ENCODE measurements around the gene TCEAL5.
A peak's percentile ranks its signal among the peaks of the same experiment; 100 is the strongest.
"Not testable (repeated sequence)": the region's sequence is repeated elsewhere in the genome, so short reads cannot be mapped to it uniquely, and the experiment has no call there.

Gene TCEAL5, protein sequence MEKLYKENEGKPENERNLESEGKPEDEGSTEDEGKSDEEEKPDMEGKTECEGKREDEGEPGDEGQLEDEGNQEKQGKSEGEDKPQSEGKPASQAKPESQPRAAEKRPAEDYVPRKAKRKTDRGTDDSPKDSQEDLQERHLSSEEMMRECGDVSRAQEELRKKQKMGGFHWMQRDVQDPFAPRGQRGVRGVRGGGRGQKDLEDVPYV

DNA sequence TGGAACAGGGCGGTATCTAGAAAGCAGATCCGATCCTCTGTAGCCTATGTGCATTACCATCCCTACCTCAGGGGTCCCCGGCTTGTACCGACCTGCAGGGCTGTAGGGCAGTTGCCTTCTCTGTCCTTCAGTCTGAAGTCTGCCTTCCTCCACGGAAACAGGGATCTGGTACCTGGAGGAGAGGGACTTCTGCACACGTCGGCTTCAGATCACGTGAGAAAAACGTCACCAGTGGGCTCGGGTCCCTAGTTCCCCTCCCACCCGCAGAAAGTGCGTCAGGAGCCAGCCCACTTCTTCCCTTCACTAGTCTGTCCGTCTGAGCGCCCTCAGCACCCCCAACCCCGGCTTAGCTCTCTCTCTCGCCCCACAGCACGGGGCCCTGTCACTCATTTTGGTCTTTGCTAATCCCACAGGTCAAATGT lies at the start of gene TCEAL5:
Gene TCEAL5, minus strand, starts transcription at position 170 of the 422 bp plus-strand sequence. CDS start 2,187 bp downstream, outside the sequence.
- peak; percentile 22 for DNase-seq

DNA sequence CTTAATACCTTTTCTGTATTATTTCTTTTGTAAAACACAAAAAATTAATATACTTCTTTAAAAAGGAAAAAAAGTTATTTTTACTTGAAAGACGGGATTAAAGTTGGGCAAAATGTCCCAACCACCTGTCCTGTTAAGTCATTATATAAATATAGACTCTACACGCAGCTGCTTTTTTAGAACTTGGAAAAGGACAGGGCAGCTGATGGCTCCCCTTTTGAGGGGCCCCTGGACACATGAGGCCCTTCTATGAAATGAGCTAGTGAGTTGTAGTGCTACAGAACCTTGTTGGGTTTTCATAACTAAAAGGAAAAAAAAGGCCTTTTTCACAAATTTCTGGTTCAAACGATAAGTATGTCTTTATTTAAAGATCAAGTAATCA lies 34.8 kb upstream of the TCEAL5 start:
- no peak for DNase-seq

DNA sequence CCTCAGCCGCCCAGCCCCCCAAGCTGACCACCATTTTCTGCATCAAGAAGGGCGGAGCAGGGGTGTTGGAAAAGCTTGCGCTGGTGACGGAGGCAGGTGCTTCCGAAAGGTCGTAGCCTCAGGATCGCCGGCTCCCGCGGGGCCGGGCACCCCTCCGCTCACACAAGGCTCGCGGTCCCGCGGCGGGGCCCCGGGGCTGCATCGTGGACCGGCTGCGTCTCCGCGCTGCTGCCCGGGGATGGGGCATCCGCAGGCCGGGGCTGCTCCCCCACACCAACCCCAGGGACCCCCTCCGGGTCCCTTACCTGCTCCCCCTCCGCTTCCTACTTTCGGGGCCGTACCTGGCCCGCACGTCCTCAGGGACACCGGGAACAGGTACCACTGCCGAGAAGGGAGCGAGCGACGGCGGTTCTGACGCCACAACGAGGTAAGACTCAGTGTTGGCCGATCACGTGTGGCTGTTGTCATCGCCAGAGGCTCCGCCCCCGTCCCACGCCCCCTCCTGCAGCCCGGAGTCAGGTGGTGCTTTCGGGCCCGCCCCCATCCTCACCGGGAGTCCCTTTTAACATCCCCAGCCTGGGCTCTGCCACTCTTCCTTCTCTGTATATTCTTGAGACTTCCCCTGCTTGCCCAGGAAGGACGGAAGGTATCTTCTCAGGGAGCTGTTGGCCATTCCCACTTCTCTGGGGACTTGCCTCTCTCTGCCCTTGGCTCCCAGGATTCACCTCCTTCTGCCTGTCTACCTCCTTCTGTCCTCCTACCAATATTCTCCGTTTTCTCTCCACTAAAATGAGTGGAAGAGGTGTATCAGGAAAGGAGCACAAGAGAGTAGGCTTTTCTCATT lies 34.2 kb upstream of the TCEAL5 start, which contains the start of gene BEX2:
Gene BEX2, minus strand, starts transcription at position 436 of the 844 bp plus-strand sequence. CDS start 1,014 bp downstream, outside the sequence.
- peak; percentile 91 for DNase-seq

DNA sequence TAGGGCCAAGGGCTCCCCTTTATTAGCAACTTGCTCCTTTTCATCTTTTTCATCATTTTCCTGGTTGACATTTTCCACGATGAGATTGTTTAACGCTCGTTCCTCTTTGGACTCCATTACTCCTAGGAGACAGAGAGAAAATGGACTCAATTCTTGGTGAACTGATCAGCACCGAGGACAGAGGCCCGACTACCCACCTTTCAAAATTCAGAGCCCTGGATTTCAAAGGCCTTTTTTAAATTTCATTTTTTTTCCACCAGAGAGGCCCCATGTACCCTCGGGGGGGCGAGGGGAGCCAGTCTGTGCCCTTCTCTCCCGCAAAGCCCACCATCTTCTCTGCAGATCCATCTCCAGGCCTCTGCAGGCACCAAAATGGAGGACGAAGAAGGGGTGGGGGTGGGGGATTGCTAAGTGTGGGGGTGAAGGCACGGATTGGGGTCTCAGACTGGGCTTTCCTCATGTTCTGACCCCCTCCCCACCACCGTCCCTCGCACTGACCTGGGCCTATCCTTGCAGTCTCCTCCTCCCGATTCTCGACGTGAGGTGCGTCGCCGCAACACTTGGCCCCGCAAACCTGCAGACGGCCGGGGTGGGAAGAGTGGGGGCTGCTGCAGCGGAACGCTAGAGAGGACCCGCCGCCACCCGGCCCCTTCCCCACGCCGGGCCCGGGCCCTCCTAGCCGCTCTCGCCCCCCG lies 33.5 kb upstream of the TCEAL5 start:
- peak; percentile 14 for DNase-seq

DNA sequence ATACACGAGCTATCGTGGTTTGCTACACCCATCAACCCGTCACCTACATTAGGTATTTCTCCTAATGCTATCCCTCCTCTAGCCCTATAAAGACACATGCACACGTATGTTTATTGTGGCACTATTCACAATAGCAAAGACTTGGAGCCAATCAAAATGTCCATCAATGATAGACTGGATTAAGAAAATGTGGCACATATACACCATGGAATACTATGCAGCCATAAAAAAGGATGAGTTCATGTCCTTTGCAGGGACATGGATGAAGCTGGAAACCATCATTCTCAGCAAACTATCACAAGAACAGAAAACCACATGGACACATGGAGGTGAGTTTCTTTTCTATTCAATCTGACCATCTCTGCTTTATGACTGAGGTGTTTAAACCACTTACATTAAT lies 29.1 kb upstream of the TCEAL5 start:
- not testable (repeated sequence) for DNase-seq

DNA sequence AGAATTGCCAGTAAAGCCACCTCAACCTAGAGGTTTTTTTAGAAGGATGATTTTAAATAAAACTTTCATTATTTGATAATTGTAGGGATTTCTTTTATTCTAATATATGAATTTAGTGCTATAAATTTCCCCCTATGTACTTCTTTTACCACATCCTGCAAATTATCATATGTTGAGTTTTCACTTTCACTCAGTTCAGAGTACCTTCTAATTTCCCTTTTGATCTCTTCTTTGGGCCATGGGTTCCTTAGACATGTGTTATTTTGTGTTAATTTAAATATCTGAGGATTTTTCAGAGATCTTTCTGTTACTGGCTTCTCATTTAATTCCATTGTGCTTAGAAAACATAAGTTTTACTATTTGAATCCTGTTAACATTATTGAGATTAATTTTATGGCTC lies 28.2 kb upstream of the TCEAL5 start:
- no peak for DNase-seq

DNA sequence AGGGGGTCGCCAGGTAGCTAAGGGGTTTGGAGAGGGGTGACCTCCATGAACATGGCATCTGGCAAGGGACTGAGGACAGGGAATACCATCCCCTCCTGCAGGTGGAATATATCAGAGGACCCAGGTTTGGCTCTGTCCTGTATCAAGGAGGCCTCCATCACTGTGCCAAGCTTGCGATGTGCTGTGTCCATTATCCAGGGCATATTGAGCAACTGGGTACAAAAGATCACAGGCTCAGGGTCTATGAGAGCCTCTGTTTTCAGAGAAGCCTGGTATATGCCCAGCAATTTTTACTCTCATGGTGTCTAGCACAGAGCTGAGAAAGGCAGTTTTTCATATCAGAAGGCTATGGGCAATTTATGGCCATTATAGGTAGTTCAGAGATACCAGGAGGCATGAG lies 16.6 kb upstream of the TCEAL5 start:
- no peak for DNase-seq

DNA sequence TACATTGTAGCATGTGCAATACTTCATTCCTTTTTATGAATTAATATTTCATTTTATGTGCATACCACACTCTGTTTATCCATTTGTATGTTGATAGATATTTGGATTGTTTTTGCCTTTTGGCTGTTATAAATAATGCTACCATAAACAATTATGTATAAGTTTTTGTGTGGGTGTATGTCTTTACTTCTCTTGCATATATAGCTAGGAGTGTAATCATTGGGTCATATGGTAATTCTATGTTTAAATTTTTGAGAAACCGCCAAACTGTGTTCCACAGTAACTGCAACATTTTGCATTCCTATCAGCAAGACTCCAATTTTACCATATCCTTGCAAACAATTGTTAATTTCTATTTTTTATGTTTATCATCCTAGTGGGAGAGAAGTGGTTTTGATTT lies 3.1 kb upstream of the TCEAL5 start:
- DNase-seq: no peak

DNA sequence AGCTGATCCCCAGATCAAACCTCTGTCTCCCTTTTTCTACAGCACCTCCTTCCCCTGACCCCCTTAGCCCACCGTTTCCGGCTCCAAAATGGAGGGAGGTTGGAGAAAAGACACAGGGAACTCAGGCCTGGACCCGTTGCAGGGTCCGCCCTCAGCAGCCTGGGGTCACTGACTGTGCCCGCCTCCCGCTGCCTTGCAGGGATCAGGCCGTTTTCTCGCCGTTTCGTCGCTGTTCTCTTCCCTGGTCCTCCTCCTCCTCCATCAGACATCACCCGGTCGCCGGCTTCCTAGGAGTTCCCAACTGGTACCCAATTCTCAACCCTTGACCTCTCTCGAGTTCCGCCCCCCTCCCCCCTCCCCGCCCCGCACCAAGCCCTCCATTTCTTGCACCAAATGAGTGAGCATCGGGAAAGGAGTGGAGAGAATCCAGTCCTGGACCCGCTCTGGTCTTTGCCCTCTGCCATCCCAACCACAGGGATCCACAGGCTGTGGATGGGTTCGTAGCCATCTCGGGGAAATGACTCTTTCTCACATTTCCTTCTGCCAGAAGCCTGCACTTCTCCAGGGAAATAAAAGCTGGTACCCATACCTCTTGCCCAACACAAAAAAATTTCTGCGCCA lies 493 bp downstream of the TCEAL5 start:
- DNase-seq: no peak

DNA sequence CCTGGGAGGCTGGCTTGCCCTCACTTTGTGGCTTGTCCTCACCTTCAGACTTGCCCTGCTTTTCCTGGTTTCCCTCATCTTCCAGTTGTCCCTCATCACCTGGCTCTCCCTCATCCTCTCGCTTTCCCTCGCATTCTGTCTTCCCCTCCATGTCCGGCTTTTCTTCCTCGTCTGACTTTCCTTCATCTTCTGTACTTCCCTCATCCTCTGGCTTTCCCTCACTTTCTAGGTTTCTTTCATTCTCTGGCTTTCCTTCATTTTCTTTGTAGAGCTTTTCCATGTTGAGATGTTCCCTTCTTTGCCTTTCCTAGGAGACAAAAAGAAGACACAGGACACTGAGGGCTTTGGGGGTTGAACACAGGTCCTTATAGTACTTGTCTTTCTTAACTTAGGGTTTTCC lies 2.3 kb downstream of the TCEAL5 start:
- no peak for DNase-seq

DNA sequence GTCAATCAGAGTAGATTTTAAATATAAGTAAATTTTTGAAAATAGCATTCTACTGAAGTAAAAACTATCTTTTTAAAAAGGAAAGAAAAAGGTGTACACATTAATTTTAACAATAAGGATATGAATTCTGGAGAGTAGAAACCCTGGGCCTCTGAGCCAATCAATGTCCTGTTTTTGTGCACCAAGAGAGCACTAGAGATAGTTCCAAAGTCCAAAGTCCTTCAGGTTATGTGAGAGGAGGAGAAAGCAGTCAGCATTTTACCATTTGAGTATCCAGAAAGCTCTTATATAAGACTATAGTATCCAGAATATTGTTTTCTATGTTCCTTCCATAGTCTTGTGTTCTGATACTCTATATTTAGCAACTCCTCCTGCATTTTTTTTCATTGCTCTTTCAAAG lies 18.3 kb downstream of the TCEAL5 start:
- no peak for DNase-seq

DNA sequence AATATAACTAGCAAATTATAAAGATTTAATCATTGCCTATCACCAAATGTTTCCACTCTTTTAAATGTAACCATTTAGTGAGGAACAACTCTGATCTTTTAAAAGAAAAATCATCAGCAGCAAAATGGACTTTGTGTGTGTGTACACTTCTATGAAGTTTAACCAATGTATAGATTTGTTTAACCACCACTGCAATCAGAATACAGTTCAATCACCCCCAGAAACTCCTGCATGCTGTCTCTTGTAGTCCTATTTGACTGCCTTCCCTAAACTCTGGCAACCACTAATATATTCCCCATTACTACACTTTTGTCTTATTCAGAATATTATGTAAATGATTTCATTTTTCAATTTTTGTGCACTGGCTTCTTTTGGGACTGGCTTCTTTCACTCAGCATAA lies 19.9 kb downstream of the TCEAL5 start:
- DNase-seq: no peak

DNA sequence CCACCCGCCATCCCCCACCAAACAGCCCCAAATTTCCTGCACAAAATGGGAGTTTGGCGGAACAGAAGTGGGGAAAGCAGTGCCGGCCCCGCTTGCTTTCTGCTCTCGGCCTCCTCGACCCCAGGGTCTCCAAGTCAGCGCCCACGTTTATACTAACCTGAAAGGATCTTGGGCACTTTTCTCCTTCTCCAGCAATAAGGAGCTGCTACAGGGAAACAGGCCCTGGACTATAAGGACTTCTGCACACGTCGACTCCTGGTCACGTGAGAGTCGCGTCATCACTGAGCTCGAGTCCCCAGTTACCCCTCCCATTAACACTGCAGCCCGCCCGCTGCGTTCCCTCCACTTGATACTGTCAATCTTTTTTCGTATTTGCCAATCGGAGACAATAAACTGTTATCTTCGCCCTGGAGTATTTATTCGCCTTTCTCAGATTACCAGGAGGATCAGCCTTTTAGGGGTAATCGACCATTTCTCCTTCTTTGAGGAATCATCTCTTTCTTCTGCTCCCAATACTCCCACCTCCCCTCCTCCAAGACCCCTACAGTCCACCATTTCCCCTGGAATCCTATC lies 21.5 kb downstream of the TCEAL5 start, which contains the start of gene TCEAL8:
Gene TCEAL8, minus strand, starts transcription at position 235 of the 573 bp plus-strand sequence. CDS start 1,176 bp downstream, outside the sequence.
- peak; percentile 91 for DNase-seq

DNA sequence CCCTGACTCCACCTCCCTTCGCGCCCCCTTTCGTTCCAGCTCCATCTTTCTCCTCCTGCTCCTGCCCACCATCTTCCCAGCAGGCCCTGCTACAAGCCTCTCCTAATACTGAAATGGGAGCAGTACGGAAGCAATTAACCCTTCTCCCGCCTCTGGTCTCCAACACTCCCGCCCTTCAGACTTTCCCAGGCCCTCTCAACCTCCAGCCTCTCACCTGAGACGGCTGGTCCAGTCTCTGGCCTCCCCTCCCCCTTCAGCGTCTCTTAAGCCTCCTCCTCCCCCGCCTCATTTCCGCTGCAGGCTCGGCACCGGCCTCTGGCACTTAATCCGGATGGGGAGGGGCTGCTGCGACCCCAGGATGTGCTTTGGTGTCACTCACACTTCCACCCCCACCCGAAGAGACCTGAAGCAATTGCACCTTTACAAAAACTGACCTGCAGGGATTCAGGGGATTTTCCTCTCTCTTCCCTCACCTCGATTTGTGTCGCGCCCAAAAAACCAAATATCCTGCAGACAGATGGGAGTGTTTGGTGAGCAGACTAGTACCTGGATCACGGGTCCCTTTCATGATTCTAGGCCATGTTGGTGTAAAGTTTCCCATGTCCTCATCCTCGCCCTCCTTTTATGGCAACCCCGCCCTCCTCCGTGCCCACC lies 22.3 kb downstream of the TCEAL5 start:
- DNase-seq: peak; percentile 89

DNA sequence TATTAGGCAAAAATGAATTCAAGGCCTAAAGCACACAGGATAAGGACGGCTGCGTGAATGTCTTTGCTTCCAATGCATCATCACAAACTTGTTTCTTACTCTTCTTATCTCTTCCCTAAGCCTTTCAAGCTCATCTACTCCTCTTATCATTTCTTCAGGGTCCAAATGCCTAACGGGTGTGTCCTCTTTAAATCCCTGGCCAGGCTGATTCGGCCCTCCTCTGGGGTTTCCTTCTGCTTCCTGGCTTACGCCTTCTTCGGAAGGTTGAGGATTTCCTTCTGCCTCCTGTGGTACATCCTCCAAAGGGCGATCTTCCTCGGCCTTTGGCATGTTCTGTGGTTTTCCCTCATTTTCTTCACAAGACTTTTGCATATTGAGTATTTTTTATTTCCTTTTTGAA lies 22.9 kb downstream of the TCEAL5 start:
- no peak for DNase-seq

DNA sequence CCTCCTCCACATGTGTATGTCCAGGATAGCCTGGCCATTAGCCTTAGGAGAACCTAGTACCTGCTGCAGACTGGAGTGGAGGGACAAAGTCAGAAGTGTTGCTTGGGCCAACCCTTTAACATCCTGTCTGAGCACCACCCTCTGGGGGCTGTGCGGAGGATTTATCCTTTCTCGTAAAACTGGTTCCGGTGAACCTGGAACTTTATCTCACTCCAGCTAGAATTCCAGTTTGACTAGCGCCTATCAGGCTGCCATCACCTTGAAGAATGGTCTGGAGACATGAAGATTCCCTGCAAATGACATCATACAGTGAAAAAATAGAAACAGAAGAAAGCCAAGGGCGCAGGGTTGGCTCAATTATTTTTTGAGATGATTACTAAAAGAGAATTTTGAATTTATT lies 25.6 kb downstream of the TCEAL5 start:
- DNase-seq: no peak

DNA sequence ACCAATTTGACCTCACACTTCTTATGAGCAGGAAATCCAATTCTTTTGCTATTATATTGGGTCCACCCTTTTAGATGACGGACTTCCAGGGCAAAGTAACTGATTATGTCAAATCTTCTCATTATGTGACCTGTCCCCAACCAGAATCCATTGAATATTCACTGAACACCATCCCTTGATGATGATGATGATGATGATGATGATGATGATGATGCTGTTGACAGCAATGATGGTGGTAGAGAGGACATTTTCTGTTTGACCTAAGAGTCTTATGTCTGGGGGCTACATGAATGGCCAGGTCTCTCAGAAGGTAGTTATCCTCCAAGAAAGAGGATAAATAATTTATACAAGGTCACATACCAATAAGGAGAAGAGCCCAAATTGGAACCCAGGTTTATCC lies 26.7 kb downstream of the TCEAL5 start:
- no peak for DNase-seq

DNA sequence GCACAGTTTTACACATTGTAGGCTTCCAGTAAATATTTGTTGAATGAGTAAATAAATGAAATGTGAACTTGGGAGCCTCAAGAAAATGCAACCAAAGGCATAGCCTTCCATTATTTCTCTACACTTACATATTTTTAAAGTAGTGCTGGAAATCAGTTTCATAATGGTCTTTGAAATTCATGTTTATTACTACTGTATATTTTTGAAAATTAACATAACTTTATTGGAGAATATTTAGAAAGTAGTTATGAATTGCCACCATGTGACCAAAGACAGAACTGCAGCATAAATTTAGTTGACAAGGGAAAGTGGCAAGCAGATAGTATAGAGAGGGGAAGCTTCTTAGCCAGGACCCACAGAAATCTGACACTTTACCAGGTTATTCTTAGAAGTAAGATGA lies 28.0 kb downstream of the TCEAL5 start:
- peak; percentile 3 for DNase-seq

DNA sequence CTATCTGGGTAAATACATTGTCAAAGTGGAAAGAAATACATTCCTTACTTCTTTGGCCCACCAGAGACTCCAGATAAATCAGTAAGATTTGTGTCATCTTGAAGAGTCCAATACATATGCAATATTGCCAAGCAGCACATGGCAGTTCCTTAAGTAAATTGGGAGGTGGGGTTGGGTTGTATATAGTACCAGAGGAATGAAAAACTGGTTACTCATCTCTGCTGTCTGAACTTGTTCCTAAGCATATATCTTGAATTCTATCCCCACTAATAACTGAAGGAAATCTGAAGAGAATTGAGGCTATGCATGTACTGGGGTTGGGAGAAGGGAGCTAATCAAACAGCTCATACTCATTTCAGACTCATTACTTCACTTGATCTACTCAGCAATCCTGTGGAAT lies 36.4 kb downstream of the TCEAL5 start:
- DNase-seq: no peak

DNA sequence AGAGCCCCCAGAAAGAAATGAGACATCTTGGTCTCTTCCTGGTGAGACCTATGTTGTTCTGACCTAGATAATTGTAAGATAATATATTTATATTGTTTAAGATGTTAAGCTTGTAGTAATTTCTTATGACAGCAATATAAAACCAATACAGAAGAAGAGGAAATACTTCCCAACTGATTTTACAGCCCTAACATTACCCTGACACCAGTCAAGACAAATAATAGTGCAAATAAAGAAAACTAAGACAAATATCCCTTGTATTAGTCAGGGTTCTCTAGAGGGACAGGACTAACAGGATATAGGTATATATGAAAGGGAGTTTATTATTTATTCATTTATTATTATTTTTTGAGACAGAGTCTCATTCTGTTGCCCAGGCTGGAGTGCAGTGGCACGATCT lies 40.3 kb downstream of the TCEAL5 start:
- DNase-seq: no peak

DNA sequence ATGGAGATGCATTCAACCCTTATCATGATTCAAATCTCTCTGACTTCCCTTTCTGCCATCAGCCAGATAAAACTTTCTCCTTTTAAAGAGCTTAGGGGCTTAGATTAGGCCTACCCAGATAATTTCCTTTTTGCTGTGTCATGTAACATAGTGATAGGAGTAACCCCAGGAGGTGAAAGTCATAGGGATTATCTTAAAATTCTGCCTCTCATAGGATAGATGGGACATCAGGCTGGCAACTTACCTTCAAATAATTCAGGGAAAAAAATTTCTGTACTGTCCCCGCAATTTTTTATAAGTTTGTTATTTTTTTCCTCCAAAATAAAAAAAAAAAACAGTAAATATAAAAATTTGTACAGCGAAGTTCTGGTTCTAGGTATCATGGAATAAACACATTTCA lies 40.9 kb downstream of the TCEAL5 start:
- peak; percentile 1 for DNase-seq

DNA sequence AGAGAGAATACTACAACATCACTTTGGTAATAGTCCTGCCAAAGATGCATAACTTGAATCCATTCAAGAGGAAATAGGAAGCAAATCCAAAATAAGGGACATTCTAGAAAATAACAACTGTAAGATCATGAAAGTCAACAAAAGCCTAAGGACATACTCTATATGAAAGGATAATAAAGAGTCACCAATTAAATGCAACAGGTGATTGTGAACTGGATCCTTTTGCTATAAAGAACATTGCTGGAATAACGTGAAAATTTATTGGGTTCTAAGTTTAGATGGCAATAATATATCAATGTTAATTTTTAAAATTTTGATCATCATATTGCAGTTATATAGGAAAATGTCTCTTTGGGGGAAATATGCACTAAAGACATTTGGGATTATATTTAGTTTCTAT lies 41.7 kb downstream of the TCEAL5 start:
- no peak for DNase-seq

All from NCI-H82 (cell line).